ENCODE measurements around the gene SAMD8. TPM values are rescaled to one million over a fixed set of nuclear protein-coding genes. Genes with fewer than 3 reads are reported as not detected.
A peak's percentile ranks its signal among the peaks of the same experiment; 100 is the strongest.
"Not testable (repeated sequence)": the region's sequence is repeated elsewhere in the genome, so short reads cannot be mapped to it uniquely, and the experiment has no call there.

The SAMD8 gene
- total RNA-seq, 1 experiment from 2014 or later, result 20.2 TPM

DNA sequence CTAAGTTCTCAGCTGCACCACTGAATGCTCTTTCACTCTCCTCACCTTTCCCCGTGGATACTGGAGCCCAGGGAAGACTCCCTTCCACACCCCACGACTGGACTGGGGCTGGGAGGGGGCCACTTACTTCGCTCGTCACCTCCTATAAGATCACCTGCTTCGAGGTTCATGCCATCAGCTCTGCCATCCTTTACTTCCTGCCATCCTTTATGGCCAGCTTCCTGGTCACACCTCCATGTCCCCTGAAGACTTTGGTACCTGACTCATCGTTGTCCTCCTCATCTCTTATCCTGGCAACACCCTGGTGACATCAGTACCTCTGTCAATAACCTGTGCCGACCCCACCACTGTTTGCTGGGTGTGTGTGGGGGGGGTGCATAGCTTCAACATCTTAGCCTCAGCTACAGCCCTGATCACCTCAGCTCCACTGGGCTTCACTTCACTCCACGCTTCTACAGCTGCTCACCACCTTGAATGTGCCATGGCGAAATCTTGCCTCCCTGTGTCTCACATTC, 90.4 kb downstream of the SAMD8 start:
- H3K4me1 ChIP-seq, result no peaks in the 10 kb centered on the region
- no peak for DNase-seq
- no peak overlapping the region for H3K27ac ChIP-seq
- no peaks in the 10 kb centered on the region for H3K27me3 ChIP-seq
- no peaks in the 10 kb centered on the region for H3K36me3 ChIP-seq
- no peak overlapping the region for H3K4me3 ChIP-seq
- no peaks in the 10 kb centered on the region for H3K9me3 ChIP-seq (replicated peaks)

DNA sequence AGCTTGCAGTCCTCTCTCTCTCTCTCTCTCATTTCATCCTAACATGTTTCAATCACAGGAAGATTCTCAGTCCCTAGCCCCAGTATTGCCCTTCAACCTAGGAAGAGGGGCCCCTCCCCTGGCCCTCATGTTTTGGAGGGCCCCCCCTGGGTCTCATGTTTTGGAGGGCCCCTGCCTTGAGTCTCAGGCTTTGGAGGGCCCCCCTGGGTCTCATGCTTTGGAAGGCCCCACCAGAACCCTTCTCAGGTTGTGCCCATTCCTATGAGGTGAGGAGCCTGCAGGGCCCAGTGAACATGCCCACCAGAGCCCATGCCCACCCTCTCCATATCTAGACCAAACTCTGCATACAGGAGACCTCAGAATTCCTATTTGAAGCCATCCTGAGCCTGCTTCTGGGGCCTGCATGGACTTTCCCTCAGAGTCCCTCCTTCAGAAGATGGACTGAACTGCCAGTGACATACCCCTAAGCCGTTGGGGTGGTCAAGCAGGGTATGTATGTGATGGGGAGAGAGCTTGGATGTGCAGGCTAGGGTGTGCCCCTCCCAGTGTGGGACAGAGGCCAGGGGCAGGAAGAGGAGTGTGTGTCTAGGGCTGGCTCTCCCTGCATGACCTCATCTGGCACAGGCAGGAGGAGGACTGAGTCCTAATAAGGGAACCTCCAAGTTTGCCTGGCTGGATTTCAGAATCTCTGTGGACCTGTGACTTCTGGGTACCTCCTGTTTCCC, 91.0 kb downstream of the SAMD8 start:
- H3K4me3 ChIP-seq, result no peak overlapping the region
- H3K36me3 ChIP-seq, result no peaks in the 10 kb centered on the region
- H3K27me3 ChIP-seq, result no peaks in the 10 kb centered on the region
- DNase-seq, result no peak
- H3K4me1 ChIP-seq, result no peaks in the 10 kb centered on the region
- H3K9me3 ChIP-seq (replicated peaks), result no peaks in the 10 kb centered on the region
- no peak overlapping the region for H3K27ac ChIP-seq

DNA sequence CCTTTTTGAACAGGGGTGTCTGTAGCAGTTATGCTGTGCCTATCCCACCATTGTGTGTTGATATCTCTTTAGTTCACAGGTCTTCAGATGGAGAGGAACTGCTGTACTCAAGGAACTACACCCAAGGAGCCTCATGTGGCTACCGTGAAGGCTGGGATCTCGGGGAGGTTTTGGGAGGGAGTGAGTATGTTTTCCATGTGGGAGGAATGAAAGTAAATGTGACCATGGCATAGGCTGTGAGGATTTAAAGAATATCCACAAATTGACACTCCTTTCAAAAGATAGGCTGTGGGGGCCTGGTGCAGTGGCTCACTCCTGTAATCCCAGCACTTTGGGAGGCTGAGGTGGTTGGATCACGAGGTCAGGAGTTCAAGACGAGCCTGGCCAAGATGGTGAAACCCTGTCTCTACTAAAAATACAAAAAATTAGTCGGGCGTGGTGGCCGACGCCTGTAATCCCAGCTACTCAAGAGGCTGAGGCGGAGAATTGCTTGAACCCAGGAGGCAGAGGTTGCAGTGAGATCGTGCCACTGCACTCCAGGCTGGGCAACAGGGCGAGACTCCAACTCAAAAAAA, 91.7 kb downstream of the SAMD8 start:
- not testable (repeated sequence) for H3K4me1 ChIP-seq; H3K4me3 ChIP-seq; H3K27me3 ChIP-seq; H3K27ac ChIP-seq; DNase-seq; H3K9me3 ChIP-seq (replicated peaks); H3K36me3 ChIP-seq

DNA sequence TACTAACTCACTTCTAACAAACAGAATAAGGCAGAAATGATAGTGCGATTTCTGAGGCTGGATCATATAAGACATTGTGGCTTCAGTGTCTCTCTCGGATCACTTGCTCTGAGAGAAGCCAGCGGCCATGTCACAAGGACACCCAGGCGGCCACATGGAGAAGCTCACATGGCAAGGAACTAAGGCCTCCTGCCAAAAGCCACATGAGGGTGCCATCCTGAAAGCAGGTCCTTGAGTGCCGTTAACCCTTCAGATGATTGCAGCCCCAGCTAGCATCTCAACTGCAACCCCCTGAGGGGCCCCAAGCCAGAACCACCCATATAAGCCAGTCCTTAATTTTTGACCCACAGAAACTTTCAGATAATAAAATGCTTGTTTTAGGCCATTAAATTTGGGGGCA, 92.3 kb downstream of the SAMD8 start:
- no peaks in the 10 kb centered on the region for H3K4me1 ChIP-seq
- H3K36me3 ChIP-seq, result no peaks in the 10 kb centered on the region
- no peak for DNase-seq
- no peaks in the 10 kb centered on the region for H3K27me3 ChIP-seq
- no peak overlapping the region for H3K4me3 ChIP-seq
- no peak overlapping the region for H3K27ac ChIP-seq
- H3K9me3 ChIP-seq (replicated peaks), result no peaks in the 10 kb centered on the region

DNA sequence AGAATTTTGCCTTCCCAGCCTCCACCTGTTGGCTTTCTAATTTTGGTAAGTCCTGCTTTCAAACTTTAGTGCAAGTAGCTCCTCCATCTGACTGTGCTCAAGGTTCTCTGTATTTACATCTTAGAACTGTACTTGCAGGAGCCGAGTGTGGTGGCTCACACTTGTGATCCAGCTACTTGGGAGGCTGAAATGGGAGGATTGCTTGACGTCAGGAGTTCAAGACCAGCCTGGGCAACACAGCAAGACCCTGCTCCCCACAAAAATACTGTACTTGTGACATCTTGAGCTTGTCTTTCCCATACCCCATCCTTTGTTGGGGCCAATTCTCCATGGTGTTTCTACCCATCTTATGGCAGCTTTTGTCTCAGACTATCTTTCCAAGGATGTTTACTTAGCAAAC, 94.5 kb downstream of the SAMD8 start:
- Histone ChIP-seq H3K9me3 (replicated peaks) (no peaks in the 10 kb centered on the region), H3K4me3 (no peak overlapping the region), H3K4me1 (no peaks in the 10 kb centered on the region), H3K36me3 (no peaks in the 10 kb centered on the region), H3K27me3 (no peaks in the 10 kb centered on the region), H3K27ac (no peak overlapping the region)
- DNase-seq, result no peak

DNA sequence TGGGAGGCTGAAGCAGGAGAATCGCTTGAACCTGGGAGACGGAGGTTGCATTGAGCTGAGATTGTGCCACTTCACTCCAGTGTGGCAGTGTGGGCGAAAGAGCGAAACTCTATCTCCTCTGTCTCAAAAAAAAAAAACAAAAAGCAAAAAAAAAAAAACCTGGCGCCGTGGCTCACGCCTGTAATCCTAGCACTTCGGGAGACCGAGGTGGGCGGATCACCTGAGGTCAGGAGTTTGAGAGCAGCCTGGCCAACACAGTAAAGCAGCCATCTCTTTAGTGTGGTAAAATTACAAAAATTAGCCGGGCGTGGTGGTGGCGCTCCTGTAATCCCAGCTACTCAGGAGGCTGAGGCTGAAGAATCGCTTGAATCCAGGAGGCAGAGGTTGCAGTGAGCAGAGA, 95.2 kb downstream of the SAMD8 start:
- not testable (repeated sequence) for H3K9me3 ChIP-seq (replicated peaks); H3K36me3 ChIP-seq

DNA sequence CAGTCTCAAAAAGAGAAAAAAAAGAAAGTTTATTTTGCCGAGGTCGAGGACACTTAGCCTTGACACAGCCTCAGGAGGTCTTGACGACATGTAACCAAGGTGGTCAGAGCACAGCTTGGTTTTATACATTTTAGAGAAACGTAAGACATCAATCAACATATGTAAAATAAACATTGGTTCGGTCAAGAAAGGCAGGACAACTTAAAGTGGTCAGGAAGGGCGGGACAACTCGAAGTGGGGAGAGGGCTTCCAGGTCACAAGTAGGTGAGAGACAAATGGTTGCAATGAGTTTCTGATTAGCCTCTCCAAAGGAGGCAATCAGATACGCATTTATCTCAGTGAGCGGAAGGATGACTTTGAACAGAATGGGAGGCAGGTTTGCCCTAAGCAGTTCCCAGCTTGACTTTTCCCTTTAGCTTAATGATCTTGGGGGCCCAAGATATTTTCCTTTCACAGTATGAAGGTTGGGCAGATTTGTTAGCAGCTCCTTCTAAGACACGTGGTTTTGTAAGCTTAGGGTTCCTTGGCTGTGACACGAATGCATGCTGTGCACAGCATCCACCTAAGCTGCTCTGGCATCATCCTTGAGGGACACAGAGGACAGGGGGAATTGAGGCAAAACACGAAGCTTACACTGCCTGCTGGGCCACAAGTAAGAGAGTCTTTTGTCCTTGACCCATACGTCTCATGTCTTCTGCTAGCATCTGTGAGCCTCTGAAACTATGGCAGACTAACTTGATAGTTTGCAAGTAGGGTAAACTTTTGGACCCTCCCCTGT, 95.8 kb downstream of the SAMD8 start:
- Histone ChIP-seq H3K4me1 (no peaks in the 10 kb centered on the region), H3K4me3 (no peak overlapping the region), H3K36me3 (peaks cover 9% of the 10 kb centered on the region), H3K27ac (no peak overlapping the region), H3K27me3 (no peaks in the 10 kb centered on the region), H3K9me3 (replicated peaks) (no peaks in the 10 kb centered on the region)
- DNase-seq, result no peak

More for the DNA sequence above, 95.2 kb downstream of the SAMD8 start:
- H3K27ac ChIP-seq, H3K27me3 ChIP-seq, H3K4me3 ChIP-seq, DNase-seq, H3K4me1 ChIP-seq: not testable (repeated sequence)

DNA sequence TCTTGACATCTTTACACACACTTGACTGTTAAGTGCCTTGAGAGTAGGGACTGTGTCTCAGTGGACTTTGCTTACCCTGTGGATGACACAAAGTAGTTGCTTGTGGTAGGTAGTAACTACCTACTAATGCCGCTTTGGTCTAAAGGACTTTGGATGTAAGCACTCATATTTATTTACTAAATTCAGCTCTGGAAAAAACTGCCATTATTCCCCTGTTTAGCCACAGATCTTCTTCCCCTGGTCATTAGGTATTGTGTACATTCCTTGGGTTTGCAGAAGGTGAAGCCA, 96.3 kb downstream of the SAMD8 start:
- no peak overlapping the region for H3K27ac ChIP-seq
- no peak for DNase-seq
- no peaks in the 10 kb centered on the region for H3K9me3 ChIP-seq (replicated peaks)
- H3K27me3 ChIP-seq, result no peaks in the 10 kb centered on the region
- no peak overlapping the region for H3K4me3 ChIP-seq
- H3K4me1 ChIP-seq, result no peaks in the 10 kb centered on the region
- peaks cover 15% of the 10 kb centered on the region for H3K36me3 ChIP-seq

DNA sequence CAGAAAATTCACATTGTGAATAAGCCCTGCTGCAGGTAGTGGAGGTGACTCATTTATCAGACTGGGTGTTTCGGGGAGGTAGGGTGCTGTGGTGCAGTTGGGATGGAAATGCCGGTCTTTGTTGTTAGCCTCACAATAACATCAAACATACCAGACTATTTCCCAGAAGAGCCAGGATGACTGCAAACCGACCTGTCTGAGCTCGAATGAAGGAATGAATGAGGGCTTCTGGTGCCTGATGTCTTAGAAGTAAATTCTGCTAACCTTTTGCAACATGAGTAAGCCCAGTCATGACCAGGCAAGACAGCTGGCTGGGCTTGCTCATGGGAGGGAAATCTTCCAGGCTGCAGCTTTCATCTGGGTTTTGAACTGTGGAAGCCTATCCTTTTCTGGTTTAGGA, 96.7 kb downstream of the SAMD8 start:
- Histone ChIP-seq H3K27ac (no peak overlapping the region), H3K4me1 (no peaks in the 10 kb centered on the region), H3K27me3 (no peaks in the 10 kb centered on the region), H3K4me3 (no peak overlapping the region), H3K9me3 (replicated peaks) (no peaks in the 10 kb centered on the region), H3K36me3 (peaks cover 18% of the 10 kb centered on the region)
- DNase-seq, result peak; percentile 13 to 43

DNA sequence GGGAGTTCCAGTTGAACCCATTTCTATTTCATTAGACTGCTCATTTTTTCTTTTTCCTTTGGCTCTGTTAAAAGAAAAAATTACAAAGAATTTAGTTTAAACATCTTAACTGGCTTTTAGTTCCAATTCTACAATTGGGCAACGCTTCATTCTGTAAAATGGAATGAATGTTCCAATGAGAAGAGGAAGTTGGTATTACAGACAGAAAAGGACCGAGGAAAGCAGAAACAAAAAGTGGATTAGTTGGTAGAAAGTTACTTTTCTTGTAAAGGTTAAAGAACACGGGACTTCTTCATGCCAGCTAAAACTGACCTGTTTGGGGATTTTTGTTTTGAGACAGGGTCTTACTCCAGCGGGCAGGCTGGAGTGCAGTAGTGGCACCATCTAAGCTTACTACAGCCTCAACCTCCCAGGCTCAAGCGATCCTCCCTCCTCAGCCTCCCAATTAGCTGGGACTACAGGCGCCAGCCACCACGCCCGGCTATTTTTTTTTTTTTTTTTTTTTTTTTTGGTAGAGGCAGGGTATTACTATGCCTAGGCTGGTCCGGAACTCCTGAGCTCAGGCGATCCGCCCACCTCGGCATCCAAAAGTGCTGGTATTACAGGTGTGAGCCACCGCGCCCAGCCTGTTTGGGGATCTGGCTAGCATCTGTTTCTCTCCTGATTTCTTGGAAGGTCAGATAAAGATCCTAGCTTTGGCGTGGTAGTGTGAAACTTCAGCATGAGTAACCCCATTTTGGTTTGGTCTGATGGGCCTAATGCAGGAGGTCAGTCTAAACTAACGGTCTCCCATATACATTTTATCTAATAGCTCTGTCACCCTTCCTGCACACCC, 97.8 kb downstream of the SAMD8 start:
- peak overlapping the region; percentile 99 for H3K4me3 ChIP-seq
- H3K27ac ChIP-seq, result peak overlapping the region; percentile 100
- no peaks in the 10 kb centered on the region for H3K27me3 ChIP-seq
- no peaks in the 10 kb centered on the region for H3K9me3 ChIP-seq (replicated peaks)
- no peaks in the 10 kb centered on the region for H3K4me1 ChIP-seq
- H3K36me3 ChIP-seq, result peaks cover 29% of the 10 kb centered on the region
- DNase-seq, result no peak

DNA sequence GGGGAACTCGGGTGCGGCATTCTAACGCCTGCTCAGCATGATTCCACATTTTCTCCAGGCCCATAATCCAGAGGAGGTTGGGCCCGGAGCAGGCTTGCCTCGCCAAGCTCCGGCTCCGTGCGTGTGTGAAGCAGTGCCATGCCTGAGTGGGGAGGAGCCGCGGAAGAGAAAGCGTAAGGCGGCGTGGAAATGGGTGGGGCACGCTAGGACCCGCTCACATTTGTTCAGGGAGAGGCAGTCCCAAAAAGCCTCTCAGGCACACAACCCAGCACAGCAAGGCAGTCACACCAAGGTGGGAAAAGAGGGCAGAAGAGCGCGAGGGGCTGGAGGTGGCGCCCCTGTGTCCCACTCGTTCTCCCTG, 98.4 kb downstream of the SAMD8 start:
- Histone ChIP-seq H3K27ac (peak overlapping the region; percentile 100), H3K4me1 (no peaks in the 10 kb centered on the region), H3K36me3 (peaks cover 34% of the 10 kb centered on the region), H3K9me3 (replicated peaks) (no peaks in the 10 kb centered on the region), H3K27me3 (no peaks in the 10 kb centered on the region), H3K4me3 (peak overlapping the region; percentile 99)
- DNase-seq, result peak; percentile 87 to 90

DNA sequence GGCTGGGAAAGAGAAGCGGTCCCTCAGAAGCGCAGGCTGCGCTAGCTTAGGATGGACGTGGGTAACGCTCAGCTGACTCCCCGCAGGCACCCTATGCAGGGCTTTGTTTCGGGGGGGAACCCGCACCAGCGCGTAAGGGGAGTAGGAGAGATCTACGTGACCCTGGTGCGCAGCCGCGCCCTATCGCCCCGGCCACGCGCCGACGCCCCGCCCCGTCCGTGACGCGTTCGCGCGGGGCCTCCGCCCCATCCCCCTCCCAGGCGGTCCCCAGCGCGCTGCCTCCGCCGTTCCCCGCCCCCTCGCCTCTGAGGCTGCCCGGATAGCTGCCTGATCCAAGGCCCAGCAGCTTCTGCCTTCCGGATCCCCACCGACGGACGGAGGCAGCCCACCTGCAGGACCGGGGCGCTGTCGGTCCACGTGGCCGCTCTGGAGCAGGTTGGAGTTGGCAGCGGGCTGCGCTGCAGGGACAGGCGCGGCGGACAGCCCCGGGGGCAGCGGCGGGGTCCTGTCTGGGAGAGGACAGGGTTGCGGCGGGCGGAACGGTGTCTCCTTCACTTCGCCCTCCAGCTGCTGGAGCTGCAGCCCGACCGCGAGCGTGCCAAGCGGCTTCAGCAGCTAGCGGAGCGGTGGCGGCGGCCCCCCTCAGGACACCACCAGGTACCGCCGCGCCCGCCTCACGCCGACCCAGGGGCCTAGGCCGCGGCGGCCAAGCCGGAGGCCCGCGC, 99.0 kb downstream of the SAMD8 start, which contains the start of gene VDAC2:
Gene VDAC2, plus strand, starts transcription at position 515 of the 725 bp plus-strand sequence. CDS start 363 bp downstream, outside the sequence.
- Histone ChIP-seq H3K9me3 (replicated peaks) (no peaks in the 10 kb centered on the region), H3K27me3 (no peaks in the 10 kb centered on the region), H3K4me3 (peak within 1 kb of the TSS; percentile 99), H3K27ac (peak within 1 kb of the TSS; percentile 100), H3K36me3 (peaks cover 40% of the 10 kb centered on the region), H3K4me1 (no peaks in the 10 kb centered on the region)
- DNase-seq, result peak; percentile 94 to 95

DNA sequence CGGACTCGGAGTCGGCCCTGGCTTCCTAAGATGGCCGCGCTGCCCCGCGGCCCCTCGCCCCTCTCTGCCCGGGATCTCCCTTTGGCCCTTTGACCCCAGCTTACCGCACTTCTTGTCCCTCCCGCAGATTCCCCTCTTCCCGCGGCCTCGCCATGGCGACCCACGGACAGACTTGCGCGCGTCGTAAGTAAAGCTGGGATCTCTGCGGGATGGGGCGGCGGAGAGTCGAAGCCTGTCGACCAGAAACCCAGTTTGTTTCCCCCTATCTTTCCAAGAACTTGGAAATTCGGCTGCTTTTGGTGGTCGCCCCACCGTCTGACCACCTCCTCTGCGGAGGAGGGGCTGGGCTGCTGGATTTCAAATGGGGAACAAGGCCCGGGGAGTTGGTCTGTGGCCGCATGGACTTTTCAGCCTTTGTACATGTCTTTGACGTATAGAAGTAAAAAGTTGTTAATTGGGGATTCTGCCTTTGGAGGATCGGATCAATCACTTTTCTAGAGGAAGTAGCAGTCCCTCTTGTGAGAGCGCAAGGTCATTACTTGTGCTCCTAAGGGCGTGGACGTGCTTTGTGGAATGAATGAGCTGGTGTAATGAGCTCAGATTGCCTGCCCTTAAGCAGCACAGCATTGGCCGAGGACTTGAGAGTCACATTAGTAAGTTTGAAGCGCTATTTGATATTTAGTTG, 99.7 kb downstream of the SAMD8 start:
- Histone ChIP-seq H3K4me1 (no peaks in the 10 kb centered on the region), H3K4me3 (peak overlapping the region; percentile 99), H3K9me3 (replicated peaks) (no peaks in the 10 kb centered on the region), H3K27me3 (no peaks in the 10 kb centered on the region), H3K36me3 (peaks cover 47% of the 10 kb centered on the region), H3K27ac (peak overlapping the region; percentile 100)
- DNase-seq, result peak; percentile 31 to 52

DNA sequence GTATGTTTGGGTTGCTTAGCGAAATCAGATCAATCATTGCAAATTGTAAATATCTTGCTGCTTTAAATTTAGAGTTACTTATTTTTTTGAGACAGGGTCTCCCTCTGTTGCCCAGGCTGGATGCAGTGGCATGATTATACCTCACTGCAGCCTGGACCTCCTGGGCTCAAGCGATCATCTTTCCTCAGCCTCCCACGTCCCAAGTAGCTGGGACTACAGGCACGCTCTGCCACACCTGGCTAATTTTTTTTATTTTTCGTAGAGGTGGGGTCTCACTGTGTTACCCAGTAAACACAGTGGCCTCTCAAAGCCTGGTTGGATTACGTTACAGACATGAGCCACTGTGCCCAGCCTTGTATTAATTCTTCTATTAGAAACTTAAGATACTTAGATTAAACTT, 100.9 kb downstream of the SAMD8 start:
- Histone ChIP-seq H3K27me3 (no peaks in the 10 kb centered on the region), H3K9me3 (replicated peaks) (no peaks in the 10 kb centered on the region), H3K4me1 (no peaks in the 10 kb centered on the region), H3K36me3 (peaks cover 59% of the 10 kb centered on the region), H3K27ac (no peak overlapping the region), H3K4me3 (peak overlapping the region; percentile 99)
- no peak for DNase-seq

All from SJCRH30 (cell line).